Stimulated activated CD8-positive, alpha-beta memory T cell treated with anti-CD3 and anti-CD28 coated beads, Interleukin-7, amount 100 ng/mL, for 24 hours (primary cell): ENCODE results near the gene CLEC16A.
"Not testable (repeated sequence)": the region's sequence is repeated elsewhere in the genome, so short reads cannot be mapped to it uniquely, and the experiment has no call there.

ENCODE experiments used
- DNase-seq: peaks from one replicate; pipeline ENCODE4 v3.0.0-alpha.2; 2020; ENCODE audit warnings: low read depth

CLEC16A gene

GRCh38 chr16:10941127-10941933, 3.0 kb upstream of the CLEC16A start:
- DNase-seq, result no peak

- DNase-seq, result not testable (repeated sequence)
These were observed 2.4 kb upstream of the CLEC16A start for GRCh38 chr16:10941935-10942351.

- peak; percentile 85 for DNase-seq
These were observed 1.9 kb upstream of the CLEC16A start, which contains the start of gene DEXI for GRCh38 chr16:10942352-10943063. DEXI (minus strand) TSS chr16:10942468; CDS start chr16:10942005, 463 bp downstream.

GRCh38 chr16:10943064-10943353, 1.4 kb upstream of the CLEC16A start:
- no peak for DNase-seq

- DNase-seq, result no peak
These were observed 862 bp downstream of the CLEC16A start for GRCh38 chr16:10945065-10945787.

GRCh38 chr16:10946308-10946707, 1.9 kb downstream of the CLEC16A start:
- DNase-seq, result no peak

- DNase-seq, result no peak
These were observed 2.9 kb downstream of the CLEC16A start for GRCh38 chr16:10947211-10947787.

- DNase-seq, result no peak
These were observed 5.1 kb downstream of the CLEC16A start for GRCh38 chr16:10949424-10949970.

GRCh38 chr16:10950393-10950792, 6.0 kb downstream of the CLEC16A start:
- no peak for DNase-seq

- no peak for DNase-seq
These were observed 6.7 kb downstream of the CLEC16A start for GRCh38 chr16:10951026-10951425.

GRCh38 chr16:10954903-10955302, 10.5 kb downstream of the CLEC16A start:
- no peak for DNase-seq

GRCh38 chr16:10957771-10958482, 13.6 kb downstream of the CLEC16A start:
- no peak for DNase-seq

GRCh38 chr16:10959161-10959560, 14.8 kb downstream of the CLEC16A start:
- no peak for DNase-seq

- DNase-seq, result no peak
These were observed 16.9 kb downstream of the CLEC16A start for GRCh38 chr16:10961231-10961630.

GRCh38 chr16:10964039-10964890, 19.9 kb downstream of the CLEC16A start:
- DNase-seq, result peak; percentile 71

GRCh38 chr16:10964891-10965326, 20.5 kb downstream of the CLEC16A start:
- DNase-seq, result no peak

- no peak for DNase-seq
These were observed 21.2 kb downstream of the CLEC16A start for GRCh38 chr16:10965440-10966061.

- no peak for DNase-seq
These were observed 21.8 kb downstream of the CLEC16A start for GRCh38 chr16:10966129-10966528.

GRCh38 chr16:10966559-10966958, 22.2 kb downstream of the CLEC16A start:
- DNase-seq, result not testable (repeated sequence)

- no peak for DNase-seq
These were observed 23.6 kb downstream of the CLEC16A start for GRCh38 chr16:10967986-10968385.
